ENCODE measurements around the gene CD38. TPM values are rescaled to one million over a fixed set of nuclear protein-coding genes. Genes with fewer than 3 reads are reported as not detected.

CD38 gene
- total RNA-seq, 1 experiment from 2014 or later, result not detected

- peak overlapping the region; percentile 65 for H3K4me2 ChIP-seq (ENCODE audit: low read length)
- H3K27ac ChIP-seq (ENCODE audit: low read length), result peak overlapping the region; percentile 98
- H3K4me1 ChIP-seq (ENCODE audit: insufficient read depth, low read length), result peaks cover 58% of the 10 kb centered on the region
- H3K79me2 ChIP-seq (ENCODE audit: low read length), result no peaks in the 10 kb centered on the region
- ATAC-seq (peak; percentile 42), DNase-seq (peak; percentile 61)
- H2AFZ ChIP-seq (ENCODE audit: low read length), result no peak overlapping the region
- TF ChIP-seq EZH2phosphoT487 (IDR thresholded peaks at IDR 0.05; ENCODE audit: borderline replicate concordance, low read length), result no peak
- TF ChIP-seq EZH2 (IDR thresholded peaks at IDR 0.05; ENCODE audit: low read length, unreplicated experiment), result no peak
- TF ChIP-seq CTCF (conservative IDR thresholded peaks at IDR 0.05; ENCODE audit: low read depth, low read length), result no peak
- H4K20me1 ChIP-seq (ENCODE audit: low read length), result no peaks in the 10 kb centered on the region
- H3K9me3 ChIP-seq (ENCODE audit: low read length), result no peaks in the 10 kb centered on the region
- no peaks in the 10 kb centered on the region for H3K36me3 ChIP-seq (ENCODE audit: low read depth, low read length)
- H3K9me2 ChIP-seq (replicated peaks; ENCODE audit: low read length), result no peaks in the 10 kb centered on the region
- POLR2A ChIA-PET (ENCODE audit: unreplicated experiment), result no interaction called here
- H3K27me3 ChIP-seq (ENCODE audit: low read length), result no peaks in the 10 kb centered on the region
- BruUV-seq (replicated peaks), result TSS peak; percentile 89
- CTCF ChIA-PET, result no interaction called here
- H3F3A ChIP-seq (ENCODE audit: low read length, unreplicated experiment), result no peaks in the 10 kb centered on the region
- no peak overlapping the region for H3K4me3 ChIP-seq (ENCODE audit: low read length)
- peak overlapping the region; percentile 86 for H3K9ac ChIP-seq (ENCODE audit: low read length)
- intact Hi-C loops (cut with micrococcal nuclease), result loop anchor here (1.0 kb wide), 1 partner anchor 19 kb away; no protein-coding TSS in a partner anchor
These were observed 116.3 kb downstream of the CD38 start for GRCh38 chr4:15894393-15894792.

- Histone ChIP-seq H3K4me1 (ENCODE audit: insufficient read depth, low read length) (peaks cover 60% of the 10 kb centered on the region), H3K4me2 (ENCODE audit: low read length) (peak overlapping the region; percentile 65), H3K27me3 (ENCODE audit: low read length) (no peaks in the 10 kb centered on the region), H2AFZ (ENCODE audit: low read length) (no peak overlapping the region), H3K36me3 (ENCODE audit: low read depth, low read length) (no peaks in the 10 kb centered on the region), H3K79me2 (ENCODE audit: low read length) (no peaks in the 10 kb centered on the region), H3K9ac (ENCODE audit: low read length) (peak overlapping the region; percentile 86), H3K27ac (ENCODE audit: low read length) (peak overlapping the region; percentile 98), H3K4me3 (ENCODE audit: low read length) (no peak overlapping the region), H3K9me3 (ENCODE audit: low read length) (no peaks in the 10 kb centered on the region), H4K20me1 (ENCODE audit: low read length) (no peaks in the 10 kb centered on the region), H3K9me2 (replicated peaks; ENCODE audit: low read length) (no peaks in the 10 kb centered on the region), H3F3A (ENCODE audit: low read length, unreplicated experiment) (no peaks in the 10 kb centered on the region)
- intact Hi-C loops (cut with micrococcal nuclease), result loop anchor here (1.0 kb wide), 1 partner anchor 18 kb away; no protein-coding TSS in a partner anchor
- TF ChIP-seq EZH2phosphoT487 (IDR thresholded peaks at IDR 0.05; ENCODE audit: borderline replicate concordance, low read length), result no peak
- no peak for TF ChIP-seq EZH2 (IDR thresholded peaks at IDR 0.05; ENCODE audit: low read length, unreplicated experiment)
- TF ChIP-seq CTCF (conservative IDR thresholded peaks at IDR 0.05; ENCODE audit: low read depth, low read length), result no peak
- DNase-seq (peak; percentile 33), ATAC-seq (peak; percentile 6; the same call in 1 of the 2 replicates)
- CTCF ChIA-PET, result no interaction called here
- BruUV-seq (replicated peaks), result no TSS peak
- POLR2A ChIA-PET (ENCODE audit: unreplicated experiment), result no interaction called here
These were observed 117.1 kb downstream of the CD38 start for GRCh38 chr4:15894921-15895916.

GRCh38 chr4:15897577-15897976 is 119.4 kb downstream of the CD38 start:
- TF ChIP-seq EZH2phosphoT487 (IDR thresholded peaks at IDR 0.05; ENCODE audit: borderline replicate concordance, low read length) (no peak), EZH2 (IDR thresholded peaks at IDR 0.05; ENCODE audit: low read length, unreplicated experiment) (no peak), CTCF (conservative IDR thresholded peaks at IDR 0.05; ENCODE audit: low read depth, low read length) (no peak)
- ATAC-seq (peak; percentile 61), DNase-seq (peak; percentile 65)
- Histone ChIP-seq H3K79me2 (ENCODE audit: low read length) (no peaks in the 10 kb centered on the region), H3F3A (ENCODE audit: low read length, unreplicated experiment) (no peaks in the 10 kb centered on the region), H2AFZ (ENCODE audit: low read length) (no peak overlapping the region), H3K27ac (ENCODE audit: low read length) (peak overlapping the region; percentile 92), H3K4me3 (ENCODE audit: low read length) (no peak overlapping the region), H3K36me3 (ENCODE audit: low read depth, low read length) (no peaks in the 10 kb centered on the region), H4K20me1 (ENCODE audit: low read length) (no peaks in the 10 kb centered on the region), H3K27me3 (ENCODE audit: low read length) (no peaks in the 10 kb centered on the region), H3K4me2 (ENCODE audit: low read length) (0 out of 2 replicates have a peak overlapping the region, but pooled peaks have one; percentile 20), H3K9ac (ENCODE audit: low read length) (peak overlapping the region; percentile 67), H3K9me3 (ENCODE audit: low read length) (no peaks in the 10 kb centered on the region), H3K9me2 (replicated peaks; ENCODE audit: low read length) (no peaks in the 10 kb centered on the region), H3K4me1 (ENCODE audit: insufficient read depth, low read length) (peaks cover 60% of the 10 kb centered on the region)
- BruUV-seq (replicated peaks), result no TSS peak
- intact Hi-C loops (cut with micrococcal nuclease), result no loop called here
- CTCF ChIA-PET, result no interaction called here
- POLR2A ChIA-PET (ENCODE audit: unreplicated experiment), result no interaction called here
